CD1c-positive myeloid dendritic cell (primary cell): Measurements from ENCODE around the gene MTUS2.
"Not testable (repeated sequence)": the region's sequence is repeated elsewhere in the genome, so short reads cannot be mapped to it uniquely, and the experiment has no call there.

Experiments
- DNase-seq: peaks from one replicate; pipeline ENCODE4 v3.0.0-alpha.2; 2016; ENCODE audit errors: extremely low spot score

Gene MTUS2

GRCh38 chr13:29318741-29319140, 498.6 kb downstream of the MTUS2 start:
- DNase-seq = no peak

GRCh38 chr13:29319451-29319850, 499.3 kb downstream of the MTUS2 start:
- no peak for DNase-seq

GRCh38 chr13:29323954-29324353, 503.8 kb downstream of the MTUS2 start:
- no peak for DNase-seq

GRCh38 chr13:29324601-29325000, 504.5 kb downstream of the MTUS2 start:
- DNase-seq = no peak

- no peak for DNase-seq
Measured at GRCh38 chr13:29328501-29328900, 508.4 kb downstream of the MTUS2 start.

GRCh38 chr13:29336356-29336755, 516.2 kb downstream of the MTUS2 start:
- DNase-seq = no peak

GRCh38 chr13:29339386-29340272, 519.5 kb downstream of the MTUS2 start:
- no peak for DNase-seq

GRCh38 chr13:29345860-29346582, 525.9 kb downstream of the MTUS2 start:
- DNase-seq = not testable (repeated sequence)

- no peak for DNase-seq
Measured at GRCh38 chr13:29355029-29355428, 534.9 kb downstream of the MTUS2 start.

- no peak for DNase-seq
Measured at GRCh38 chr13:29359181-29359580, 539.0 kb downstream of the MTUS2 start.

- no peak for DNase-seq
Measured at GRCh38 chr13:29361716-29362115, 541.6 kb downstream of the MTUS2 start.

GRCh38 chr13:29362849-29363604, 542.9 kb downstream of the MTUS2 start:
- peak; percentile 53 for DNase-seq

- peak; percentile 67 for DNase-seq
Measured at GRCh38 chr13:29369060-29369743, 549.1 kb downstream of the MTUS2 start.

- DNase-seq = no peak
Measured at GRCh38 chr13:29379281-29379680, 559.1 kb downstream of the MTUS2 start.

- no peak for DNase-seq
Measured at GRCh38 chr13:29379865-29380264, 559.7 kb downstream of the MTUS2 start.

- no peak for DNase-seq
Measured at GRCh38 chr13:29382021-29382420, 561.9 kb downstream of the MTUS2 start.

GRCh38 chr13:29383476-29383875, 563.3 kb downstream of the MTUS2 start:
- DNase-seq = no peak

GRCh38 chr13:29384466-29384865, 564.3 kb downstream of the MTUS2 start:
- no peak for DNase-seq

- no peak for DNase-seq
Measured at GRCh38 chr13:29384871-29385270, 564.7 kb downstream of the MTUS2 start.

- DNase-seq = no peak
Measured at GRCh38 chr13:29386246-29386645, 566.1 kb downstream of the MTUS2 start.

GRCh38 chr13:29390598-29390997, 570.5 kb downstream of the MTUS2 start:
- not testable (repeated sequence) for DNase-seq

GRCh38 chr13:29396446-29396845, 576.3 kb downstream of the MTUS2 start:
- no peak for DNase-seq
